Aortic smooth muscle cell (primary cell): ENCODE data around the gene LRWD1. TPM values are rescaled to one million over a fixed set of nuclear protein-coding genes. Genes with fewer than 3 reads are reported as not detected.

Source experiments
- total RNA-seq: library from RNA; depleted of rRNA; stranded (reverse); fragments of >200 nt; gene quantifications from 2 replicates; pipeline ENCODE4 v1.2.3, GENCODE V29; 2014

The LRWD1 gene
- total RNA-seq: 20.3 and 32.4 TPM in 2 replicates

DNA sequence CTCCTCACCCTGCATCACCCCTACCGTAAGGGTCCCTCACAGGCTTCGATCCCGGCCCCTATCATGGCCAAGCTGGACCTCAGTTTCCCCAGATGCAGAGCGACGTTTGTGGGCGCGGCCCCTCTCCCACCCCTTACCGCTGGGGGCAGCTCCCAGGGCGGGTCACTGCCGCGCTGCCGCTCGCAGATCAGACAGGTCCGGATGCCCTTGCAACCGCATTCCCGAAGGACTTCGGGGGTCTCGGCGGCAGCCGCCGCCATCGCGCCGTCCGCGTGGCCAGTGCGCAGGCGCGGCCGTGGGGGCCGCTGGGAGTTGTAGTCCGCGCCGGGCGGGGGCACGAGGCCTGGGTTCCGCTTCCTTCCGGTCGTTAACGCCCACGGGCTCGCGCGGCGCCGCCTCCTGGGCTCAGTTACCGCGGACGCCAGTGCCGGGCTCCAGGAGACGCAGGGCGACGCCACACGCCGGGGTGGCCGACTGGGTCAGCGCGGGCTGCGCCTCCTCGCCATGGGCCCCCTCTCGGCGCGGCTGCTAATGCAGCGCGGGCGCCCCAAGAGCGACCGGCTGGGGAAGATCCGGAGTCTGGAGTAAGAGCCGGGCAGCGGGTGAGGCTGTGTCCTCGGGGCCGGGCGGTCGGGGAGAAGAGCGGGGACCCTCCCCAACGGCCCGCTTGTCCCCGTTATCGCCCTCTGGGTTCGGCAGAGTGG lies at the start of gene LRWD1, which contains the start of gene ALKBH4:
LRWD1 (plus strand) TSS at position 408 of the 704 bp plus-strand sequence; CDS start at position 505, 97 bp downstream.
ALKBH4 (minus strand) TSS at position 287 of the 704 bp plus-strand sequence; CDS start at position 260, 27 bp downstream.

DNA sequence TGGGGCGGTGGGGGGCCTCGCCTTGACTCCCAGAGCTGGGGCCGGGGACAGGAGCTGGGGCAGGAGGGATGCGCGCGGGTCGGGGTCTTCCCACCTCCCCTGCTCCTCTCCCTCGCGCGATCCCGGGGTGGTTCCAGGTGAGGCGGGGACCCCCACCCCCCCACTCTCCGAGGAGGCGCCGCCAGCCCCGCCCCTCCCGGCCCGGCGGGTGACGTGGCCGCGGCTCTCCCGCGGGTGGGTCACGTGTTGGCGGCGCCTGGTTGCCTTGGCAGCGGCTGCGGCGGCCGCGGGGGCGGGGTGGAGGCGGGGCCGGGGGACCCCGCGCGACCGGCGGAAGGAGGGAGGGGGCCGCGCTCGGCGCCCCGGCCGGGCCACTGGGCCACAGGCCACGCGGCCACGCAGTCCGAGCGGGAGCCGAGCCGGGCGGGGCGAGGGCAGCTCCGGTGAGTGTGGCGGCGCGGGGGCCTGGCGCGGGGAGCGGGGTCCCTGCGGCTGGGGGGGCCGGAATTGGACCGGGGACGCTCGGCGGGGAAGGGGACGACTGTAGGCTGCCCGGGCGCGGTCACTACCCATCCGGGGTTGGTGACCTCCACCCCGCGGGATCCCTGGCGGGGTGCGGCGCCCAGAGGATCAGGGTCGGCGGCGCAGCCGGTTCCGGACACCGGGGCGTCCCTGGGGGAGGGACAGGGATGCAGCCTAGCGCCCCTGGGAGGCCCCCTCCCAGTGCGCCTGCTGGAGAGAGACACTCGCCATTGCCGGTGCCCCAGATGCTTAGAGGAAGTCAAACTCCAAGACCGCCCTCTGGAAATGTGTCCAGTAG lies 31.4 kb upstream of the LRWD1 start, which contains the start of gene ORAI2:
ORAI2 (plus strand) TSS at position 357 of the 820 bp plus-strand sequence. CDS start 5,382 bp downstream, outside the sequence.

DNA sequence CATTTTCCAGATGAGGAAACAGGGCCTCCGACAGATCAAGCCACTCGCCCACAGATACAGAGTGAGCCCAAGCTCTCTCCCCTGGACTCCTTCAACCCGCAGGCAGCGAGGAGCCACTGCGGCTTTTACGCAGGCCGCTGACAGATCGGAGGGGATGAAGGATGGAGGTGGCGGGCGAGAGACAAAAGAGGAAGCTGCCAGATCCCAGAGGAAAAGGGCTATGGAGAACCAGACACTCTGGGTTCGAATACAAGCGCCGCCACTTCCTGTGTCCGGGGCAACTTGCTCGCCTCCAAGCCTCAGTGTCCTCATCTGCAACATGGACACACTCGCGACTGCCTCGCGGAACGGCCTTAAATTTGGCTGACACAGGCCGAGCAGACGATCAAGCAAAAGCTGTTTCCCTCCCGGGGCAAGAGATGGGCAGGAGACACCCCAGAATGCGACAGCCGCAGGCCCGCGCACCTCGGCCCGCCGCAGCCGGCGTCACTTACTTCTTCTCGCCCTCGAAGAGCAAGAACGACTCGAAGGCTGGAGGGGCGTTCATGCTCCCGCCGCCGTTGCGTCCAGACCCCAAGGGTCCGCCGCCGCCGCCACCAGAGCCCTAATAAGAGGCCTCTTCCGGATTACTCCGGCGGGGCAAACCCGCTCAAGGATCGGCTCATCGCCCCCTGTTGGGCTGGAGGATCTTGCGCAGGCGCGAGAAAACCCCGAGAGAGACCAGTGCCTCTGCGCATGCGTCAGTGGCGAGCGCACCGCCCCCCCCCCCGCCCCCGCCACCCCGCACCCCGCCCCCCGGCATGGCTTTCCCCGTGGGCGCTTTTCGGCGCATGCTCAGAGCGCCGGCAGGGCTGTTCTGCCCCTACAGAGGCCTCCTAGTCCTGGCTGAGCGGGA lies 13.8 kb downstream of the LRWD1 start, which contains the start of gene POLR2J:
POLR2J (minus strand) TSS at position 609 of the 895 bp plus-strand sequence; CDS start at position 547, 62 bp downstream.

GRCh38 chr7:102517550-102518147 lies 52.9 kb downstream of the LRWD1 start, which contains the start of gene RASA4B:
Gene RASA4B, minus strand, starts transcription at chr7:102517777. Its CDS starts 67 bp downstream, at chr7:102517710.

Other genes with a start within 250 kb of the LRWD1 start
- gene SH2B2, start 178.1 kb upstream of the LRWD1 start, total RNA-seq: 0.50 and 0.92 TPM in 2 replicates
- gene SPDYE6, start 108.5 kb upstream of the LRWD1 start, total RNA-seq: 0.06 TPM in 1 of 2 replicates, not detected in the other
- 13.1 and 14.6 TPM in 2 replicates for gene PRKRIP1, start 68.6 kb upstream of the LRWD1 start, total RNA-seq
- gene ORAI2, start 31.4 kb upstream of the LRWD1 start, total RNA-seq: 45.2 and 49.4 TPM in 2 replicates
- 9.0 and 9.3 TPM in 2 replicates for gene ALKBH4, start 121 bp upstream of the LRWD1 start, total RNA-seq
- gene POLR2J, start 13.9 kb downstream of the LRWD1 start, total RNA-seq: 47.3 and 49.3 TPM in 2 replicates
- 13.3 and 19.4 TPM in 2 replicates for gene RASA4B, start 52.8 kb downstream of the LRWD1 start, total RNA-seq
- 2.8 and 5.2 TPM in 2 replicates for gene UPK3BL2, start 78.7 kb downstream of the LRWD1 start, total RNA-seq
- gene SPDYE2, start 86.2 kb downstream of the LRWD1 start, total RNA-seq: not detected in 2 replicates
- 27.0 and 66.9 TPM in 2 replicates for gene POLR2J3, start 107.6 kb downstream of the LRWD1 start, total RNA-seq
- 71.7 and 118 TPM in 2 replicates for gene RASA4, start 151.8 kb downstream of the LRWD1 start, total RNA-seq
- 11.9 and 15.9 TPM in 2 replicates for gene UPK3BL1, start 177.8 kb downstream of the LRWD1 start, total RNA-seq
- gene SPDYE2B, start 185.3 kb downstream of the LRWD1 start, total RNA-seq: not detected in 2 replicates
- 4.7 and 5.9 TPM in 2 replicates for gene POLR2J2, start 206.7 kb downstream of the LRWD1 start, total RNA-seq